Measurements from ENCODE around the gene NMNAT2.

The NMNAT2 gene

DNA sequence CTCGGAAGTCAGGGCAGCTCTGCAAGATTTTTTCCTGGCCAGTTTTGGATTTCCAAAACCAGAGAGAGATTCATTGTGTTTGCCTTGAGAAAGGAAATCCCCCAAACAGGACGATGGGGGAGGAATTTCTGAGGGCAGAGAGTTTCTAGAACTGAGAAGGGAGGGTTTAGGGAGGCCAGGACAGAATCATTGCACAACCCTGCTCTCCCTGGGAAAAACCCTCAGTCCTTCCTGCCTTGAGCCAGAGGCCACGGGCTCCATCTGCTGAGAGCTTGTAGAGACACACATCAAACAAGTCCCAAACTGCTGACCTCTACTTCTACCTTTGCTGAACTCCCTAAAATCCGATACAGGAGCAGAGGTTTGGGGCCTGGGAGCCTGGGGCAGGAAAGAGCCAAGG is 99.7 kb downstream of the NMNAT2 start:
- DNase-seq (ENCODE audit: low read depth in 3 of 3, low spot score in 1 of 3) = no peak

DNA sequence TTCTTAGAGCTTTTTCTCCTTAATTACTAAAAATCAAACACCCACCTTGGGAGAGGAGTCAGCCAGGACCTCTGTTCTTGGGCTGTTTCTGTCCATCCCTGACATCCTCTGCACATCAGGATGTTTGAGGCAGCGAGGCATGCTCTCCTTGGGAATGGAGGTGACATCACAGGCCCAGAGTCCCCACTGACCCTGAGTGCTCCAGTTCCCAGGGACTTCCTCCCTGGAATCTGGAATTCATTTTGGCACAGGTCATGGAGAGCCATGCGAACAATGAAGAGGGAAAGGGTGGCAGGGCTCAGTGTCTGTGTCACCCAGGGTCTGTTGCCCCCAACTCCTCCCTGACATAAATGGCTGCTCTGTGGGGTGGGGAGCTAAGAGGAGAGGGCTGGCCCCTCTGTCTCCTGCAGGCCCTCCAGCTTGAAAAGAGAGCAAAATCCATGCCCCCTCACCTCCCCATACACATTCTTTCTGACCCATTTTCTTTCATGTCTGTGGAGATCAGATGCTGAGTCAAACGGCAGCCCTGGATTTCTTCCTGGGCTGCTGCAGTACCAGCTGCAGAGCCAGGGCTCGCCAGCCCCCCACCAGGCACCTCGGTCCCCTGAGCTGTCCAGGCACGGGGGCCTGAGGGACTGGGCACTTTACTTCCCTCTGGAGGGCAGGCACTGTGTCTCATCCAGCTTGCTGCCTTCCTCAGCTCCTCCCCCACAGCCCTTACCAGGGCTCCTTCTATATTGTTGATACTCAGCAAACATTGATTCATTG is 102.0 kb downstream of the NMNAT2 start:
- no peak for DNase-seq (ENCODE audit: low read depth in 3 of 3, low spot score in 1 of 3)

DNA sequence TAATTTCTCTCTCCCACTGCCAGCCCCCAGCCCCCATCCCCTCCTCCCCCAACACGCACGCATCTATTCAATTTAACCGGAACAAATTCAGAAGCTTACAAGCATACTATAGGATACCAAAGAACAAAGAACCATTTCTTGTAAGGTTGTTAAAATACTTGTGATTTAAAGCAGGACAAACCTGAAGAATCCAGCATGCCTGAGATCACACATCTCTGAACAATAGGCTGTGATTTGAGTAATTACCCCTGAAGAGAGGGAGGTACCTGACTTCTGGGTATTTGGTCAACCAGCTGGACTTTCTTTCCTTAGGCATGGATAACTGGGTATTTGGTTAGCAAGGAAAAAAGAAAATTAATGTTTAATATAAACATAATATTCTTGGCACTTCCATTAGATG is 105.1 kb downstream of the NMNAT2 start:
- no peak for DNase-seq (ENCODE audit: low read depth in 3 of 3, low spot score in 1 of 3)

DNA sequence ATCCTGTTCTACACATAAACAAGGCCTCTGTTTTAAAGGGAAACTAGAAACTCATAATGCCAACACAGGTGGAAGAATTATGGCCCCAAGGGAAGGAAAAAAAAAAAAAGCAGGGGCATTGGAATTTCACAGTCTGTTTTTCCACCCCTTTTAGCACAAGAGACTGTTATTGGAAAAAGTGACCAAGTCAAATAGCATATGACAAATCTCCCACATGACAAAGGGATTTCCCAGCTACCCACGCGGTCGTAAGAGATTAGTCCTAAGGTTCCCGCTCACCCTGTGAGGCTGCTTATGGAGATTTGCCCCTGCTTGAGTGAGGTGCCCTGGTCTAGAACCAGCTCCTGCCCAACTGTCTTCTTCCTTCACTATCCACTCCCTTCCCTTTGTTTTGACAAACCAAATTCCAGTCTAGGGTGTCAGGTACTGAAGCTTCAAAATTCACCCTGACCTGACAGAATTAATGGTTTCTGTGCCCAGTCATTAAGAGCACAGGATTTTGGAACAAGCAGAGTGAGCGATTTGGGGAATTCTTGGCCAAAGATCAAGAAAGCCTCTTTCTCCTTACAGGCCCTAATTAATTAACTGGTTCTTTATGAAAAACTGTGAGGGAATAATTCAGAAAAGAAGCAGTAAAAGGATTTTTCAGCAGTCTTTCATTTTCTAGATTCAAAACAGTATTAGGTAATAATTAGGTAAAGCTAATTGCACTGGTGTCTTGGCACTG is 107.3 kb downstream of the NMNAT2 start:
- DNase-seq (ENCODE audit: low read depth in 3 of 3, low spot score in 1 of 3) = no peak

DNA sequence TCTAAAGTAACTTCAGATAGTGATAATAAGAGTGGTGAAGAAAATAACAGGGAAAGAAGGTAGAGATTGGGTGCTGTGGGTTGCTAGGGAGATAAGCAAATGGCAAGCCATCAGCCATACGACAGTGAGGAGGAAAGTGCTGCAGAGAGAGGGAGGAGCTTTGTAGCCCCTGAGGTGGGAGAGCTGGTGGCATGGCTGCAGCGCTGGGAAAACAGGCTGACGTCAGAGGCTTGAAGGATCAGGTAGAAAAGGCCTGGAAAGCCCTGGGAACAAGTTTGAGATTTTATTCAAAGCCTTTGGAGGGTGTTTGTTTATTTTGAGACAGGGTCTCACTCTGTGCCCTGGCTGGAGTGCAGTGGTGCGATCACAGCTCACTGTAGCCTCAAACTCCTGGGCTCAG is 109.5 kb downstream of the NMNAT2 start:
- DNase-seq (ENCODE audit: low read depth in 3 of 3, low spot score in 1 of 3) = no peak

DNA sequence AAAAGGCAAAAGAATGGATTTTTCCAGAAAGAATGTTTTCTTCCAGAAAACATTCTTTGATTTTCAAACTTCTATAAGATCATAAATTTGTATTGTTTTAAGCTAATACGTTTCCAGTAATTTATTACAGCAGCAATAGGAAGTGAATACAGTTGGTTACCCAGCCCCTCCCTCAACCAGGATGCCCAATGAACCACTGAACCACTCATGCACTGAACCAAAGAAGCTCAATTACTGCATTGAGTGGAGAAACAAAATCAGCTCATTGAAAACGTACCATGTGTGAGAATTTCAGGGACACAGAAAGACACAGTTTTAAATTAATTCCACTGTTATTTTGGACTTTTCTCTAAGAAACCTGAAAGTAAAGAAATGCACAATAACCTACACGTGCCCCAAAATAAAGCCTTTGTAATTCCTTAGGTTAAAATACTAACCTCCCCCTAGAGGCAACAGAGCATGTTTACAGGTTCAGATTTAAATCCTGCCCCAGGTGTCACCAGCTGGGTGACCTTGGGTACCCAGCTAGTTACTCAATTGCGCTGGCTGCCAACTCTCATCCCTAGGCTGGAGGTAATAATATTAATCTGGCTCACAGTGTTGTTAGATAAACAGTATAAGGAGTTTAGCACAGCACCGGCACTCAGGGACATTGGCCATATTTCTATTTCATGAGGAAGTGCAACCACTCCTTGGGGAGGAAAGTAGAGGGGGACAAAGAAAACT is 111.7 kb downstream of the NMNAT2 start:
- DNase-seq (ENCODE audit: low read depth in 3 of 3, low spot score in 1 of 3) = no peak

DNA sequence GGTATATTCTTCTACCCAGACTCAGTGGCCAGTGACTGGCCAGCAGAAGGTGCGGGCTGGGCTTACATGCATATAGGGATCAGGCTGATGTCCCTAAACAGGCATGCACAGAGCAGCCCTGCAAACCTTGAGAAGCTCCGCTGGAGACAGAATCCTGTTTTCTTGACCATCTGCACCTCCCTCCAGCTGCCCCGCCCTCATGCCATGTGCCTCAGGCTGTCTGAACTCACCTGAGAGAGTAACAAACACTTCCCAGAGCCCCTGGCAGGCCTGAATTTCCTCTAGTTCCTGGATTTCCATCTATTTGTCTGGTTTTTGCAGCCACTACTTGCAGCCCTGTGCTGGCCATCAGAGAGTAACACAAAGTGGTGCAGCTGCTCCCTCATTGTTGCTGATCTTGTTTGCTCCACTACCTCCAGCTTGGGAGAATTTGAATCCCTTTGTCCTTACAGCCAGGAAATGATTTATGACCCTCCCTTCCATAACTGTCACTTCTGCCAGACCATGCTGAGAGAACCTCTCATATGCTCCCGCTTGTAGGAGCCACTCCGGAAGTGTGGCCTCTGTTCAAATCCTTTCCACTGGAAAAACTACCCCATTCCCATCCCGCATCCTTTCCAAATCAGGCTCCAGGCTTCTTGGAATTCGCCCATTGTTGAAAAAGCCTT is 113.6 kb downstream of the NMNAT2 start:
- no peak for DNase-seq (ENCODE audit: low read depth in 3 of 3, low spot score in 1 of 3)

DNA sequence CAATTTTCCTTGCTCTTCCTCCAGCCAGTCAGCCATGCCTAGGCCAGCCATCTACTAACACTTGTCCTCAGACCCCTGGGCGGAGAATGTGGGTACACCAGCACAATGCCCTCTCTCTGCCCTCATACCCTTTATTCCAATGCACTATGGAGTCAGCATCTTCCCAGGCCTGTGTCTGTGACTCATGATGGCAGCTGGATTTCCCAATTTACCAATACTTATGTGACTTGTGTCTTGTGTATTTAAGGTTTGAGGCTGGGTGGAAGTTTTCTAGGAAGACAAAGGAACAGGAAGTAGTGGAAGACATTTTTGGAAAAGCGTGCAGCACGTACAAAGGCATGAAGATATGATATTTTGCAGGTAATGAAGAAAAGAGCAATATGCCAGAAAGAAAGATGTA is 114.3 kb downstream of the NMNAT2 start:
- no peak for DNase-seq (ENCODE audit: low read depth in 3 of 3, low spot score in 1 of 3)

DNA sequence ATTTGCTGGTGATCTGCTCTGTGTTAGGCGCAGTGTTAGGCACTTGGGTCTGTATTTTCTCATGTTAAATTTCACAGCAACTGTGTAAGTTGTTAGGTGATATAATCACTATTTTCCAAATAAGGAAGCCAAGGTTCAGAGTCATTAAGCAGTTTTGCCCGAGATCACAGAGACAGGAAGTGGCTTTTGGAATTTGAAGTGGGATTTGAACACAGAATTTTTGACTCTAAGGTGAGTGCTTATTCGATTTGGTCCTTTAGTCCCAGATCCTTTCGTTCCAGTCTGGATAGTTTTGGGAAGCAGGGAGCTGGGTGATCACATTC is 114.9 kb downstream of the NMNAT2 start:
- no peak for DNase-seq (ENCODE audit: low read depth in 3 of 3, low spot score in 1 of 3)

DNA sequence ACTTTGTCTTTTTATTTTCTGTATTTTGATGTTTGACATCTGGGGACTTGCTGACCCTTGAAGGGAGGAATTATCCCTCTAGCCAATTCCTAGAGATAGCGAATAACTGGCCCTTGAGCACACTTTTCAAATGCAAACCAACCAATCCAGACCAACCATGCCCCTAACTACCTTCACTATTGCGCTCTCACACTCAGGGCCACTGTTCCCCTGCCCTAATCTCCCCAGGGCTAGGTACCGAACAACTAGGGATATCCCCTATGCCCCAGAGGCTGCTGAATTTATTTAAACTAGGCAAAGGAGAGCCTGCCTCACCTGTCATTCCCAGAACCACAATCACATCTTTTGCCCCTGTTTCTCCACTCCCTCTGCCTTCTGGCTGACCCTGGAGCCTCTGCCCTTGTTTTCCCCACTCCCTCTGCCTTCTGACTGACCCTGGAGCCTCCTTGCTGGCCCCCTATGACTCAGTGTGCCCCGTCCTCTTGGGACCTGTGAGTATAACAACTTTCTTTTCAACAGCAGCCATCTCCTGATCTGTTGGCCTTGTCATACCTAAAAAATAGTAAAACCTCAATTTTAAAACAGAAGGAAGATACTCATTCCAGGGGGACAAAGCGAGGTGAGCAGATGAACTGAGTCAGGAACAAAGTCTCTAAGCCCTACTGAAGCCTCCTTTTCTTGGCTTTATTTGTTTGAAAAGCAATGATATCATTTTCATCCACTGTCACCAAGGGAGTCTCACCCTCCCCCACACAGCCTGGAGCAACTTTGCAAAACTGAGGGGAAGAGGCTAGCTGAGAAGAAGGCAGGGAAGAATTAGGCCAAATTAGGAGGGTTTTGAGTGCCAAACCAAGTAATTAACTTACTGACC is 115.5 kb downstream of the NMNAT2 start:
- DNase-seq (ENCODE audit: low read depth in 3 of 3, low spot score in 1 of 3) = no peak

DNA sequence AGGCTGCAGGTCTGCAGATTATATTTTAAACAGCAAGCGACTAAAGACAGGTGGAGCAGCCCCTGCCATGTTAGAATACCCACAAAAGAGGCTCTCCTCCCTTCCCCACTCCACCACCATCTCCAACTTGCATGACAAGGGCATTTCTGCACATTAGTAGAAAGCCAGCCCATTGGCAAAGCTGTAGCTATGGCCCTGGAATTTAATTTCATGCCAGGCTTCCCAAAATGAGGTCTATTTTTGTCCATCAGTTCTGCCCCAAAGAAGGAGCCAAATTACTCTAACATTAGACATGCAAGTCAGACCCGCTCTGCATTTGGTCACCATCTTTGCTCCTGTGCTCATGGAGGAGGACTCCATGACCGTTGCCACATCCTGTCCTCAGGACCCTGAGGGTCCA is 116.9 kb downstream of the NMNAT2 start:
- DNase-seq (ENCODE audit: low read depth in 3 of 3, low spot score in 1 of 3) = no peak

DNA sequence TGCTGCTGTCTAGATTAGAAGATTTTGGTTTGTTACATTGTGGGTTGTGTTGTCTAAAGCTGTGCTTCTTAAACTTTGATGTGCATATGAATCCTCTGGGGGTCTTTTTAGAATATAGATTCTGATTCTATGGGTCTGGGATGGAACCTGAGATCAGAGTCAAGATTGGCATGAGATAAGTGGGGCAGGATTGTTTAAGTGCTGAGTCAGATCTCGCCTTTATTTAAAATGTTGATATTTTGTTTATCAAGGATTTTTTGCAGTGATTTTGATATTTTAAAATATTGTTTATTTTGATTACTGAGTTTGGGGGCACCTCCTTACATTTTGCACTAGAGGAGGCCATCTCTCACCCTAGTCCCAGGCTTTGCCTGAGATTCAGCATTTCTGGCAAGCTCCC is 117.4 kb downstream of the NMNAT2 start:
- DNase-seq (ENCODE audit: low read depth in 3 of 3, low spot score in 1 of 3) = no peak

DNA sequence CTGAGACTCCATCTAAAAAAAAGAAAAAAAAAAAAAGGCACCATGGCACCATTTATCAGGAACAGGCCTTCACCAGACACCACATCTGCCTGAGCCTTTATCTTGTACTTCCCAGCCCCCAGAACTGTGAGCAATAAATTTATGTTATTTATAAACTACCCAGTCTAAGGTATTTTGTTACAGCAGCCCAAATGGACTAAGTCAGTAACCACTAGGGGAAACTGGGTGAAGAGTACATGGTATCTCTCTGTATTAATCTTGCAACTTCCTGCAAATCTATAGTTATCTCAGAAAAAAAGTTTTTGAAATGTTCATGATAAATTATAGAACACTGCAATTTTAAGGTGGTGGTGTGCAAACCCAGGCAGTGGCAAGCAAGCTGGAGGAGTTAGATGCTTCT is 117.8 kb downstream of the NMNAT2 start:
- no peak for DNase-seq (ENCODE audit: low read depth in 3 of 3, low spot score in 1 of 3)

DNA sequence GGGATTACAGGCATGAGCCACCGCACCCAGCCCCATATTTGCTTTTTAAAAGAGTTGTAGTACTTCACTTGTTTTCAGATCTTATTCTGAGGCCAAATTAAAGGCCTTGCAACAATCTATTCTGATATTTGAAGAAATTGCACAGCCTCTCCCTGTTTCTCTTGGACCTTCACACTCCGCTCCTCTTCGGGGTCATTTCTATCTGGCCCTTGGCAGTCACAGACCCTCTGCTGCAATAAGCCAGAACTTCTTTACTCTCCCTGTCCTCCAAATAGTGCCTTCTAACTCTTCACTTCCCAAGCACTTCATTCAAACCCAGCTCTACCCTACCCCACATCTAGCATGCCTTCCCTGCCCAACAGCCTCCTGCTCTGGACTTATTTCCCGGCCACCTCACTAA is 121.4 kb downstream of the NMNAT2 start:
- DNase-seq (ENCODE audit: low read depth in 3 of 3, low spot score in 1 of 3) = no peak

DNA sequence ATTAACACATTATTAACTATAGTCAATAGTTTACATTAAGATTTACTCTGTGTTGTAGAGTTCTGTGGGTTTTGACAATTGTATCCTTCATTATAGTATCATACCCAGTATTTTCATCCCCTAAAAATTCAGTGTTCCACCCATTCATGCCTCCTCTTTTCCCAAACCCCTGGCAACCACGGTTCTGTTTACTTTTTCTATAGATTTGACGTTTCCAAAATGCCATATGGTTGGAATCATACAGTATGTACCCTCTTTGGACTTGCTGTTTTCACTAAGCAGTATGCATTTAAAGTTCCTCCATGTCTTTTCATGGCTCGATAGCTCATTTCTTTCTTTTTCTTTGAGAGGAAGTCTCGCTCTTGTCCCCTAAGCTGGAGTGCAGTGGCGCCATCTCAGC is 122.7 kb downstream of the NMNAT2 start:
- DNase-seq (ENCODE audit: low read depth in 3 of 3, low spot score in 1 of 3) = no peak

DNA sequence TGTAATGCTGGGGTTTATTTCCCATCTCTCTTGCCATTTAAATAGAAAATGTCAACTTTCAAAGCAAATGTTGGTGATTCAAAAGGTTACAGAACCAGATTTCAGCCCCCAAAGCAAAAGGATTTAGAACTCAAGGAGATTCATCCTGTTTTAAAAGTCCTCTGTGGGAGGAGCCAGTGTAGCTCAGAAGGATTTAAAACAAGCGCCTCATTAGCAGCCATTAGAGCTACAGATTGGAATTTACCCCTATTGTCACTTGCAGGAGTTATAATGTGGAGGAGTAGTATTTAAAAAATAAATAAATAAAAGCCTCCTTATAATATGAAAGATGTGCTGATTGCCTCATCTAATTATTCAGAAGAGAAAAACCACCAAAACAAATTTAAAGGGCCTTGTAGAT is 124.3 kb downstream of the NMNAT2 start:
- DNase-seq (ENCODE audit: low read depth in 3 of 3, low spot score in 1 of 3) = no peak

DNA sequence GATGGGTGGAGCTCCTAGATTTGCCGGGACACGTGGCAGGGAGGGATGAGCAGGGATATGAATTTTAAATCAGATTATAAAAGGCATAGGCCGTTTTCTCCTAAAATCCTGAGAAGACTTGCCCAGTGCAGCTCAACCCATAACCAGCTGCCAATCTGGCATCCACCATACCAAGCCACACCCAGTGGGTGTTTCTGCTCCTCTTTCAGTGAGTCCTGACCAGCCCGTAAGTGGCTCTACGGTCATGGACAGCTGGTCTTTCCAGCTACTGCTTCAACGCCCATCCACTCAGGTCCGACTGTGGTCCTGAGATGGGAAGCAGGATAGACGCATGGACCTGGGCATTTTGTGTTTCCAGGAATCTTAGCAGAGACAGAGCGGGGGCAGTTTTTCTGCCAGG is 124.9 kb downstream of the NMNAT2 start:
- DNase-seq (ENCODE audit: low read depth in 3 of 3, low spot score in 1 of 3) = no peak

DNA sequence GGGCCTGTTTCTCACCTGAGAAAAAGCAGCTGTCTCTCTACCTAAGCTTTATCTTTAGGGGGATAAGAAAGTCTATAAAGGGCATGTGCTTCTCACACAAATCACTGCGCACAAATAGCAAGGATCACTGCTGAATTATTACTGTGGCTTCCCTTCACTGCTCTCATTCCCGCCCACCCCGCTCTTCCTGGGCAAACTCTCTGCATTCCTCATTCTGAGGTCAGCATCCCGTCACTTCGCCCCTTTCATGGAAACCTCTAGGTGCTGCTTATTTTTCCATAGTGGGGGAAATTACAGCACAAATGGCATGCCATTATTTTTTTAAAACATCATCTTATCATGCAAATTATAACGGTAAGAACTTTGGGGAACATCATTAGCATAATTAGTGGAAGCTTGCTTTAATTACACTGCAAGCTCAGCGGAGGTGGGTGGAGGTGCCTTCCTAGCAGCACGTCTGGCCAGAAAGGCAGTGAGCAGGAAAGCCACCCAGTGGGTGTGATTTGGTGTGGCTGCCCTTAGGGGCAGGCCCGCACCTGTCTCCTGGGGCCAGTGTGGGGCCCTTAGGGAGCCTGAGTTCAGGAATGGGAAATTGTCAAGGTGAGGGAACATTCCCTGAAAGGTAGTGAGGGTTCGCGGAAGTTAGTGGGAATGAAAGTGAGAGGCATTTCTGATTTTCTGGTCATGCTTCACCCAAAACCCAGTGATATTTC is 126.2 kb downstream of the NMNAT2 start:
- DNase-seq (ENCODE audit: low read depth in 3 of 3, low spot score in 1 of 3) = no peak

DNA sequence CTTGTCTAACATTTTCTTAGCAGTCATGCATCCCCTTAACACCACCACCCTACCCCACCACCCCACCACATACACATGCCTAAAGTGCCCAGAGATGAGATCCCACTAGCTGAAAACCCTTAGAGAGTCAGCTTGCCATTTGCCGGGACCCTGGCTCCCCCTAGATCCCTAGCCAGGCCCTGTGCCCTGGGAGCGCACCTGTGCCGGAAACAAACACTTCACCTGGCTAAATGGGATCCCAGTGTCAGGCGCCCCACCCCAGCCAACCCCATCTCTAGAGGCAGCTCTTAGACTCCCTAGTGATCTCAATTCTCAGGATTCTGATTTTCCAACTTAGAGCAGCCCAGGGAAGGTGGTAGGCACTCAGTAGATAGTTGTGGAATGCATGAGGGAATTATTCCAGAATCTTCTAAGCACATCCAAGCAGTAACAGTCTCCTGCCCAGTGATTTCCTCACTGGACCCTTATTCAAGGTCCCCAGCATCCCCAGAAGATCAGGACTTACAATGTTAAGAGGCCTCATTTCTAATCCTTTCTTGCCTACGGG is 126.9 kb downstream of the NMNAT2 start:
- no peak for DNase-seq (ENCODE audit: low read depth in 3 of 3, low spot score in 1 of 3)

DNA sequence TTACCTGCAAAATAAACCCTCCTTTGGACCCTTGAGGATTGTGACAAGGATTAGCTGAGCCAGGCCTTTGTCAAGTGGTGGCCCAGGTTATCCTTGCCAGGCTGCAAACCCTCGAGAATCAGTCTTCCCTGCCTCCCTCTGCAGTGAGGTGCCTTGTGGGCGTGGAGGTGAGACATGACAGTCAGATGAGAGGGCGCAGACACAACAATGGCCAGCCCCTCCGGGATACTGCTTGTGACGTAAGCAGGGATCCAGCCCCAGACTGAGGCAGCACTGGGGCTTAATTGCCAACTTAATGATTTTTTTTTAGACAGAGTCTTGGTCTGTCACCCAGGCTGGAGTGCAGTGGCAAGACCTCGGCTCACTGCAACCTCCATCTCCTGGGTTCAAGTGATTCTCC is 127.6 kb downstream of the NMNAT2 start:
- DNase-seq (ENCODE audit: low read depth in 3 of 3, low spot score in 1 of 3) = no peak

All from stimulated activated CD4-positive, alpha-beta T cell treated with anti-CD3 and anti-CD28 coated beads, TNF-alpha, amount 100 ng/mL, for 1 hour (primary cell).